Upper lobe of right lung (tissue), 1 donor: ENCODE results near the gene LSM2. TPM values are rescaled to one million over a fixed set of nuclear protein-coding genes. Genes with fewer than 3 reads are reported as not detected.

Experiments used
- ATAC-seq: fragments of 200-7000 bp; cut with Tn5 transposase; one replicate; pipeline ENCODE4 v1.9.1; 2020; ENCODE audit warnings: mild to moderate bottlenecking, moderate library complexity
- DNase-seq: peaks from one replicate; pipeline ENCODE4 v3.0.0-alpha.2; 2020
- H3K27ac ChIP-seq: fragments of 200-600 bp; one replicate; pipeline ENCODE4 v1.8.0; 2022
- H3K27me3 ChIP-seq: fragments of 200-600 bp; one replicate; pipeline ENCODE4 v1.8.0; 2022; ENCODE audit warnings: mild to moderate bottlenecking
- H3K36me3 ChIP-seq: fragments of 200-600 bp; one replicate; pipeline ENCODE4 v1.8.0; 2022
- H3K4me1 ChIP-seq: fragments of 200-600 bp; one replicate; pipeline ENCODE4 v1.8.0; 2022
- H3K4me3 ChIP-seq: fragments of 200-600 bp; one replicate; pipeline ENCODE4 v1.8.0; 2022; ENCODE audit warnings: mild to moderate bottlenecking
- H3K9me3 ChIP-seq: fragments of 200-600 bp; one replicate; pipeline ENCODE4 v1.8.0; 2022
- intact Hi-C: fragments of 100-400 bp; cut with DNase I; formaldehyde crosslinking; loops from one replicate; pipeline ENCODE4 v1.11.0; 2022
- total RNA-seq: library from RNA; stranded (reverse); fragmentation: NEBNext Ultra II Directional; extraction: Animal tissue kit (Norgen Biotek cat#: 25700); gene quantifications from one replicate; pipeline ENCODE4 v1.2.1, GENCODE V29; 2021
- TF ChIP-seq, protein P1 (sequence below): fragments of 200-600 bp; IDR thresholded peaks from one replicate; pipeline ENCODE4 v1.8.0; 2022; ENCODE audit warnings: antibody characterized with exemption
- donor health status: DM: no; HTN: yes; CAD: no; lungs with severe emphysema.

Gene LSM2
- total RNA-seq, 1 donor from 2014 or later = 30.8 TPM

DNA sequence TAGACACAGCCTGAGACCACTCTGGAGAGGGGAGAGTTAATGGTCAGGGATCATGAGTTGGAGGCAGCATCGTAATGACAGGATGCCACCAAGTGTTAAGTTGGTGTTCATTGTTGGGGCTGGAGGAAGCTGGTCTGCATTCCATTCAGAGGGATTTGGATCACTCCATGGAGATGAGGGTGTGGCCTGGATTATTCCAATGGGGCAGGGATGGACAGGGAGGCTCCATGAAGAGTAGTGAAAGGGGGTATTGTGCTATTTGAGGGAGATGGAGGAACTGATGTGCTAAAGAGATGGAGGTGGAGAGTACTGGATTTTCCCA, 43.2 kb downstream of the LSM2 start:
- Histone ChIP-seq H3K36me3 (no peaks in the 10 kb centered on the region), H3K27me3 (no peaks in the 10 kb centered on the region), H3K4me1 (no peaks in the 10 kb centered on the region), H3K4me3 (no peak overlapping the region), H3K27ac (no peak overlapping the region), H3K9me3 (no peaks in the 10 kb centered on the region)
- intact Hi-C loops = no loop called here
- TF ChIP-seq, protein P1, sequence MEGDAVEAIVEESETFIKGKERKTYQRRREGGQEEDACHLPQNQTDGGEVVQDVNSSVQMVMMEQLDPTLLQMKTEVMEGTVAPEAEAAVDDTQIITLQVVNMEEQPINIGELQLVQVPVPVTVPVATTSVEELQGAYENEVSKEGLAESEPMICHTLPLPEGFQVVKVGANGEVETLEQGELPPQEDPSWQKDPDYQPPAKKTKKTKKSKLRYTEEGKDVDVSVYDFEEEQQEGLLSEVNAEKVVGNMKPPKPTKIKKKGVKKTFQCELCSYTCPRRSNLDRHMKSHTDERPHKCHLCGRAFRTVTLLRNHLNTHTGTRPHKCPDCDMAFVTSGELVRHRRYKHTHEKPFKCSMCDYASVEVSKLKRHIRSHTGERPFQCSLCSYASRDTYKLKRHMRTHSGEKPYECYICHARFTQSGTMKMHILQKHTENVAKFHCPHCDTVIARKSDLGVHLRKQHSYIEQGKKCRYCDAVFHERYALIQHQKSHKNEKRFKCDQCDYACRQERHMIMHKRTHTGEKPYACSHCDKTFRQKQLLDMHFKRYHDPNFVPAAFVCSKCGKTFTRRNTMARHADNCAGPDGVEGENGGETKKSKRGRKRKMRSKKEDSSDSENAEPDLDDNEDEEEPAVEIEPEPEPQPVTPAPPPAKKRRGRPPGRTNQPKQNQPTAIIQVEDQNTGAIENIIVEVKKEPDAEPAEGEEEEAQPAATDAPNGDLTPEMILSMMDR = no peak
- peak; percentile 31 for ATAC-seq
- DNase-seq = no peak

DNA sequence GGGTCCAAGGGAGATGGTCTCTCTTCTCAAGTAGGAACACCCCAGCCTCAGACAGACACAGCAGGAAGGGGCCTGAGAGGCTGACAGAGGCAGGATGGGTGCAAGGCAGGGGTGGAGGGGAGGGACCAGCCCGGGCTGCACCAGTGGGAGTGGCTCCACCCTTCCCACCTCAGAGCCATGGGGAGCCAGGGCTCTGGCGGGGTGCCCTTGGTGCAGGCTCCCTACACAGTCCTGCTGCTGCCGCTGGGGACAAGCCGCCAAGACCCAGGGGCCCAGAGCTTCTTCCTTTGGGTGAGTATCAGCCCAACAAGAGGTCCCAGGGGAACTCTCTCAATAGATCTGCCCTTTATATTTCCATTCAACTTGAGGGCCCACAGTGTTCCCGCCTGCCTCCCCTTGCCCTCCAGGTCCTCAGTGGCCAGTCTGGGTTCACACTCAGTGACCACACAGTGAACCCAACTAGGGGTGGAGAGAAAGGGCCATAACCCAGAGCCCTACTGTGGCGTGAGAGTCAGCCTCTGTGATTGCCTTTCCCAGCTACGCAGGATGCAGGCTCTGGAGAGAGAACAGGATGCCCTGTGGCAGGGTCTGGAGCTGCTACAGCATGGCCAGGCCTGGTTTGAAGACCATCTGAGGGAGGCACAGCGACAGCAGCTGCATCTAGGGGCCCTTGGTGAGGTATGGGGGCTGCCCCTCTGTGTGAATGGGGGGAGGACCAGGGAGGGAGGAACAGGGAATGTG, 43.7 kb downstream of the LSM2 start:
- Histone ChIP-seq H3K36me3 (no peaks in the 10 kb centered on the region), H3K4me3 (no peak overlapping the region), H3K4me1 (no peaks in the 10 kb centered on the region), H3K9me3 (no peaks in the 10 kb centered on the region), H3K27ac (no peak overlapping the region), H3K27me3 (no peaks in the 10 kb centered on the region)
- intact Hi-C loops = no loop called here
- ATAC-seq (no peak), DNase-seq (no peak)
- TF ChIP-seq, protein P1 = no peak

DNA sequence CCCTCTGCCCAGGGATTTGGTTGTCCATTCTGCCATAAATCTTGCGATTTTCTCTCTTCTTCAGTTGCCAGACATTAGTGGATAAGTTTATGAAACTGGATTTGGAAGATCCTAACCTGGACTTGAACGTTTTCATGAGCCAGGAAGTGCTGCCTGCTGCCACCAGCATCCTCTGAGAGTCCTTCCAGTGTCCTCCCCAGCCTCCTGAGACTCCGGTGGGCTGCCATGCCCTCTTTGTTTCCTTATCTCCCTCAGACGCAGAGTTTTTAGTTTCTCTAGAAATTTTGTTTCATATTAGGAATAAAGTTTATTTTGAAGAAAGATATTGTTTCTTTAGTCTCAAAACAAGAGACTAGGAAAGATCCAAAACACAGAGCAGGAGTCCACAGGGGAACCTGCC, 44.4 kb downstream of the LSM2 start, which contains the start of gene SAPCD1:
Gene SAPCD1 (plus strand): TSS at position 301 of the 400 bp plus-strand sequence. CDS start 399 bp downstream, outside the sequence.
- H3K36me3 ChIP-seq = no peaks in the 10 kb centered on the region
- H3K27me3 ChIP-seq = no peaks in the 10 kb centered on the region
- intact Hi-C loops = no loop called here
- TF ChIP-seq, protein P1 = no peak
- no peak for ATAC-seq
- DNase-seq = no peak
- no peaks in the 10 kb centered on the region for H3K9me3 ChIP-seq
- H3K4me1 ChIP-seq = no peaks in the 10 kb centered on the region
- no peak within 1 kb of the TSS for H3K27ac ChIP-seq
- H3K4me3 ChIP-seq = no peak within 1 kb of the TSS

DNA sequence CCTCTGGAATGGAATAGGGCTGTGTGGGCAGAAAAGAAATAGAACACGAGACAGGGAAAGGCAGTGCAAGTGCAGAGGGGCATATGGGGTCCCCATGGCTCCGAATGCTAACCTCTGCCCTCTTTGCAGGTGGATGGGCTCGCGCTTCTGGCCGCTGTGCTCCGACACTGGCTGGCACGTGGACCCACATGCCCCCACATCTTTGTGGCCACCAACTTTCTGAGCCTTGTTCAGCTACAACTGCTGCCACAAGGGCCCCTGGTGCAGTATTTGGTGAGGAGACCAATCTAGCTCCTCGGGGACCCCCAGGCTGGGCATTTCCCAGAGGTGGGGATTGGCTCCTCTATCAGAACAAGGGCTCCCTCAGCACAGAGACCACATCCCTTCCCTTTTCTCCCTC, 45.4 kb downstream of the LSM2 start:
- Histone ChIP-seq H3K4me1 (no peaks in the 10 kb centered on the region), H3K36me3 (no peaks in the 10 kb centered on the region), H3K27me3 (no peaks in the 10 kb centered on the region), H3K27ac (no peak overlapping the region), H3K9me3 (no peaks in the 10 kb centered on the region), H3K4me3 (no peak overlapping the region)
- intact Hi-C loops = no loop called here
- ATAC-seq = no peak
- no peak for DNase-seq
- TF ChIP-seq, protein P1 = no peak

DNA sequence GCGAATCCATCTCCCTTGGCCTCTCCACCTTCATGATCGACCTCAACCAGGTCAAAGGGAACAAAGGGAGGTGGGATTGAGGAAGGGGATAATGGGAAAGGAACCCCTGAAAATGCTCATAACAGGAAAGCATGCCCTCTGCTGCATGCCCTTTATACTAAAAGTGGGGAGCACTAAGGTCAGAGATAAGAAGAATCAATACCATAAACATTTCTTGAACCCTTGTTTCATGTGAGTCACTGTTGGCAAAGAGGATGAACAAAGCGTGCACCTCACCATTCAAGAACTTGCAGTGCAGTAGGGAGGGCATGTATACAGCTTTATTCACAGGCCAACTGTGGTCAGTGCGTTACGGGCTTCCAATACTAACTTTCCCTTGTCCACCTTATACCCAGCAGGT, 46.0 kb downstream of the LSM2 start:
- DNase-seq (no peak), ATAC-seq (no peak)
- H3K27me3 ChIP-seq = no peaks in the 10 kb centered on the region
- no peaks in the 10 kb centered on the region for H3K9me3 ChIP-seq
- no peaks in the 10 kb centered on the region for H3K4me1 ChIP-seq
- intact Hi-C loops = no loop called here
- H3K27ac ChIP-seq = no peak overlapping the region
- TF ChIP-seq, protein P1 = no peak
- H3K4me3 ChIP-seq = no peak overlapping the region
- no peaks in the 10 kb centered on the region for H3K36me3 ChIP-seq

DNA sequence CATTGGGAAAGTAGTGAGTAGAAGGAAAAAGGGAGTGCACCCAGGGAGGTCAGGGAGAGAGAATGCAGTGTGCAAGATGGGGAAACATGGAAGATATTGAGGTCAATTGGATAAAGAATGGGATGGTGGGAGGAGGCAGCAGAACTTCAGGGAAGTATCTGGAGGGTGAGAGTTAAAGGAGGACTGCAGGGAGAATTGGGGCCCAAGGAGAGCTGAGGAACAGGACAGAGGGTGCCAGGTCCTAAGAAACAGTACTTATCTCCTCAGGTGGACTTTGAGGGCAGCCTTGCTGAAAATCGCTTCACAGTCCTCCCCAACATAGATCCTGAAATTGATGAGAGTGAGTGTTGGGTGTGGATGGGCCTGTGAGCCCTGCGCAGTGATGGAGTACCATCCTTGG, 48.5 kb downstream of the LSM2 start:
- TF ChIP-seq, protein P1 = no peak
- no peak overlapping the region for H3K27ac ChIP-seq
- no peak overlapping the region for H3K4me3 ChIP-seq
- H3K9me3 ChIP-seq = no peaks in the 10 kb centered on the region
- H3K36me3 ChIP-seq = no peaks in the 10 kb centered on the region
- ATAC-seq (no peak), DNase-seq (no peak)
- no peaks in the 10 kb centered on the region for H3K4me1 ChIP-seq
- intact Hi-C loops = no loop called here
- H3K27me3 ChIP-seq = no peaks in the 10 kb centered on the region
